Amygdala (tissue), 56 donors: ENCODE results near the gene ACACB.

Experiments used
- DNase-seq, 56 donors: peaks; one replicate each; lab custom pipeline; 2025; lab: John Stamatoyannopoulos, UW

Gene ACACB

DNA sequence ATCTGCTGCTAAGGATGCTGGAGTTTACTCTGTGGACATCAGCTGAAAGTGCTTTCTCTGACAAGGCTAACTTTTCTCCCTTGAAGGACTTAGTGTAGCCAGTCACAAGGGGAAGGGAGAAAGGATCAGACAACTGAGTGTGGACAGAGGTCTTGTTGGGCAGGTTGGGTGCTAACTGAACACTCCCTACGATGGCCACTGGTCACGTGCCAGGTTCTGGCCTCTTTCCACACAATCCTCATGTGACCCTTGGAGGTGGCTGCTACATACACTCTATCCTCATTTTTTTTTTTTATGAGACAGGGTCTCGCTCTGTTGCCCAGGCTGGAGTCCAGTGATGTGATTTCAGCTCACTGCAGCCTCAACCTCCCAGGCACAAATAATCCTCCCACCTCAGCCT is 153.0 kb downstream of the ACACB start:
- DNase-seq, result no peak

DNA sequence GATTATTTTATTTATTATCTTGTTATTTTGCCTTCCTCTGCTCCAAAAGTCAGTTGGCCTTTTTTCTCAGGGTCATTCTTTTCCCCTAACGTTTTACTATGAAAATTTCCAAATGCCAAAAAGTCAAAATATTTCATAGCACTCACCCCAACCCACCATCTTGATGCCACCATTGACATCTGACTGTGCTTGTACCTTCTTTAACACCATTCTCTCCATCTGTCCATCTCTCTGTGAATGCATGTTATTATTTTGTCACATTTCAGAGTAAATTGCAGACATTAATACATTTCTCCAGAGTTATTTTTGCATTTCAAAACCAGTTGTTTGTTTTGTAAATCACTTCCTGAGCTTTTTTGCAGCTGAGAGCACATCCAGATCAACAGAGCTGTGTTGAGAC is 154.1 kb downstream of the ACACB start:
- DNase-seq, result no peak

DNA sequence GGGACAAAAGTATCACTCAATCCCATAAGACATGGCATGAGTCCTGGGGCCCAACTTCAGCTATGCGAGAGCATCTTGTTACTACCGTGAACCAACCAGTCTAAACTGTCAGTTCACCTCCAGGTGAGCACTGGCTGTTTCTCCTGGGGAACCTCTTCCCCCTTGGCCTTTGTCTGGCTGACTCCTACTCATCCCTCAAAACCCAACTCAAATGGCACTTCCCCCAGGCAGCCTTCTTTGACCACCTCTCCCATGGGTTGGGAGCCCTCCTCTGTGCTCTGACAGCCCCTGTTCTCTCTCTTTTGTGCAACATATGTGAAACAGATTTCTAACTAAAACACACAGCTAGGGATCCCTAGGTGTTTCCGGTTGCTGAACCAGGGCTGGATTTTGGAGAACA is 155.0 kb downstream of the ACACB start:
- no peak for DNase-seq

DNA sequence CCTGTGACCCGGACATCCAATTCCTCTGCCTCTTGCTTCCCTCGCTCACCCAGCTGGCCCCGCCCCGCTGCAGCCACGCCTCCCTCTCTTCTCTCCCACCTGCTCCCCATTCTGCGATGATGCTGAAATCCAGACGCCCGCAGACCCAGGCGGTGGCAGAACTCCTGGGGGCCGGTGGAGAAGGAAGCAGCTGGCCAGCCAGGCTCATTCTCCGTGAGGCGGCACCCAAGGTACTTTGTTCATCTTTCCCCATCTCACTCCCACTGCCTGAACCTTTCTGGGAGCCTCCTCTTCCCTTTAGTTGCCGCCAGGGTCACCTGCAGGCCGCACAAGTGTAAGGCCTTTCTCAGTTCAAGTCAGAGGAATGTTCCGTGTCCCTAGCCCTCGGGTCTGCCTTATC is 157.0 kb downstream of the ACACB start:
- DNase-seq, result no peak

DNA sequence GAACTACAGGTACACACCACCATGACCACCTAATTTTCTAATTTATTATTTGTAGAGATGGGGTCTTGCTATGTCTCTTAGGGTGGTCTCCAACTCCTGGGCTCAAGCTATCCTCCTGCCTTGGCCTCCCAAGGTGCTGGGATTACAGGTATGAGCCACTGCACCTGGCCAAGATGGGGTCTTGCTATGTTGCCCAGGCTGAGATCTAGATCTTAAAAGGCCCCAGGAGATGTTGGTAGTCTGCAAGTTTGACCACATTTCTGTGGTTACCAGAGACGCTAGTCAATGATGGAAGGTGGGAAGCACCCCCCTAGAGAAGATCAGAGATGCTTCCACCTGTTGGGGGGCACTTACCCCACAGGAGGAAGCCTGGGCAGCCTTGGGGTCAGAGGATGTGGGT is 158.0 kb downstream of the ACACB start:
- no peak for DNase-seq

DNA sequence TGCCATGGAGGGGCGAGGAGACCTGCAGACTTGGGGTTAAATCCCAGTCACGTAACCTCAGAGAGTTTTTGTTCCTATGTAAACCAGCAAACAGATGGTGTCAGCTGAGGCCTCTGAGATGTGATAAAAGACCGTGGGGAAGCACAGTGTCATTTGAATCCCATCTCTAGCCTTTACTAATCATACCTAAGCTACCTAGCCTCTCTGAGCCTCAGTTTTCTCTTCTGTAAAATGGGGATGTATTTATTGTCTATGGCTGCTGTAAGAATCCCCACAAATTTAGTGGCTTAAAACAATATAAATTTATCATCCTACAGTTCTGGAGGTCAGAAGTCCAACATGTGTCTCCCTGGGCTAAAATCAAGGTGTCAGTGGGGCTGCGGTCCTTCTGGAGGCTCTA is 158.8 kb downstream of the ACACB start:
- DNase-seq, result no peak

DNA sequence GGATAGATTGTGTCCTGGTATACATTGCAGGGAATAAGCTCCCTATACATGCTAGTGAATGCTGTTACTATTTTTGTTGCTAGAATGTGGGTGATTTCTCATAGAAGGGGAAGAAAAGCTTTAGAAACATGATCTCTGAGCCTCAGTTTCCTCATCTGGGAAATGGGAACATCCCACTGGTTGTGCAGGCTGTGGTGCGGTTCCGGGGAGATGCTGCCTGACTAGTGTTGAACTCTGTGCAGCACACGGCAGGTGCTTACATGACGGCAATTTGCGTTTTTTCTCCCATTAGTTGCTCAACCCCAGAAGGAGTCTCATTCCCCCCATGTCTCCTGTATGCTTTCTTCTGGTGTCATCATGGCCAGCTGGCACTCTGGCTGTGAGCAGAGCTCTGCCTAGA is 159.8 kb downstream of the ACACB start:
- DNase-seq, result no peak

DNA sequence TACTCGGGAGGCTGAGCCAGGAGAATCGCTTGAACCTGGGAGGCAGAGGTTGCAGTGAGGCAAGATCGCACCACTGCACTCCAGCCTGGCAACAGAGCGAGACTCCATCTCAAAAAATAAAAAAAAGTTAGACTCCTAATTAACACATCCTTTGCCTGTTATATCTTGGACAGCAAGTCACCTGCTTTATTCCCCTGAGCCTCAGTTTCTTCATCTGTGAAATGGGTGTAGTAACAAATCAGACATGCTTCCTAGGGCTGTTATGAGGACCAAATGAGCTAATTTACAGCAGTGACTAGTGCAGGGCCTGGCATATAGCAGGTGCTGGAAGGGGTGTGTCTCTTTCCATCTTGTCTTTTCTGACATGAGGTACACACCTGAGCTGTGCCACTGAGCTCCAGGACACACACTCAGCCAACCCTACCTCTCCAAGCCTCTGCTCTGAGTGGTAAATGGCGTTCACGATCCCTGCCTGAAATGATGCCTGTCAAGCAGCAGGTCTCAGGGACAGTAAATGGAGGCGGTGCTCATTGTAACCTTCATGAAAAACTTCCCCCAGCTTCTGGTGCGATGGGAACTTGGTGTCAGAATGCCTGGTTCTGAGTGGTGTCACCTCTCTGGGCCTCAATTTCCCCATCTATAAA is 161.0 kb downstream of the ACACB start:
- DNase-seq, result no peak

DNA sequence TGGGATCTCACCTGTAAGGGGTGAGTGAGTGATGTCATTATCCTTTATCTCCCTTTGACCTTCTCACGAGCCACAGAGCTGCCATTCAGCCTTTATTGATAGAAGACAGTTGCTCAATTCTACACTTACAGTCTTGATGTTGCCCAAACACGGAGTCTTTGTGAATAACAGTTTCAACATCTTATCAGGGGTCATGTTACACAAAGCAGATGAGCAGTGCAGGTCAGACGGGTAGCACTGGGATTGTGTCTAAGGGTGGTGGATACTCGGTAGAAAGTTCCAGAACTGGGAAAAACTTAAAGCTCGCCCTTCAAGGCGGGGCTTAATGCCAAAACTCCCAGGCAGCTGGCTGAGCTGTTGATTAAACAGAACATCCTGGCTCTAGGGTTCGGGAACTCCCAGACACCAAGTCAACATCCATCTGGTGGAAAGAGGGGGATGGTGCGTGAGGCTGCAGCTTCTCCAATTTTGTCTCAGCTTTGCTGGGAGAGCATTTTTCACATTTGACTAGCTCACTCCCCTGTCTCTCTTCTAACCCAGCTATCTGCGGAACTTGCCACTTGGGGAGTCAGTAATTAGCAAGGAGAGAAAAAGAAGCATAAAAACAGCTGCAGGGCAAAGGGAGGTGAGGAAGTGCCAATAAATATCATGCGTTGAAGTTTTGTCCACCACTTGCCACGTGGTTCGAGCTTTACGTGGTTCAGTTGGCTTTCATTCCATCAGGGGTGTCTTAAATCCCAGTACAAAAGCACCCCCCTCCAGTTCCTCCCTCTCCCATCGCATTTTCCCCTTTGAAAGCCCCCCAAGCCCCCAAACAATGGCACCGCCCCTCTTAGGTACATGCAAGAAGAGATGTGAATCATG is 161.7 kb downstream of the ACACB start:
- DNase-seq, result peak in 2 of 56 donors; percentile 2 to 20

DNA sequence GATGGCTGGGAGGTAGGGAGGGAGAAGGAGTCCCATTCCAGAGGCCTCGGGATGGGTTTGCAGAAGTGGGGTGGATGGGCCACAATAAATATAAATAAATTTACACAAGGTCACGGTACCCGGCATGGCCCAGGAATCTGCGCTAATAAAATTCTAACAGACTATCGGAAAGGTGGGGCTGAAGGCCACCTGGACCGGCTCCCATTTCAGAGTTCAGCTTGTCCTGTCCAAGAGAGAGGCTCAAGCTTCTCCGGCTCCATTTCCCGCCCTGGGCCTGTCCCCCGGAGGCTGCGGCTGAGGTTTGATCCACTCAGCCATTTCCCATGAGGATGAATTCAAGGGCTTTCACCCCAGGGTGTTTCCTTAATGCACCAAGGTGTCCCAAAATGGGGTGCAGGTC is 162.5 kb downstream of the ACACB start:
- no peak for DNase-seq

DNA sequence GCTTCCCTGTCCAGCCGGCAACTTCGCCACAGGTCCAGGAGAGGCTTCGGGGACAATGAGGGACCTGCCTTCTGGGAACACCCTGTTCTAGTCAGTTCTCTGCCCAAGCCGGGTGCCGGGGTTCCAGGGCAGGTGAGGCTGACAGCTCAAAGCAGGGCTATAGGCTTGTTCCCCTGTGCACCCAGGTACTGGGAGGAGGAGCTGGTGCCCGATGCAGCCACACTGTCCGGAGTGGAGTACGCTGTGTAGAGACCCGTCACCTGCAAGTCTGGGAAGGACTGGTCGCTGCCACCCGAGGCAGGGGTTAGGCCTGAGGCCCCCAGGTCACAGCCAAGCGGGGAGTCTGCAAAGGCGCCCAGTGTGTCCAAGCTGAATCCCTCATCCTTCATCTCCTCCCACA is 163.1 kb downstream of the ACACB start:
- DNase-seq, result no peak

DNA sequence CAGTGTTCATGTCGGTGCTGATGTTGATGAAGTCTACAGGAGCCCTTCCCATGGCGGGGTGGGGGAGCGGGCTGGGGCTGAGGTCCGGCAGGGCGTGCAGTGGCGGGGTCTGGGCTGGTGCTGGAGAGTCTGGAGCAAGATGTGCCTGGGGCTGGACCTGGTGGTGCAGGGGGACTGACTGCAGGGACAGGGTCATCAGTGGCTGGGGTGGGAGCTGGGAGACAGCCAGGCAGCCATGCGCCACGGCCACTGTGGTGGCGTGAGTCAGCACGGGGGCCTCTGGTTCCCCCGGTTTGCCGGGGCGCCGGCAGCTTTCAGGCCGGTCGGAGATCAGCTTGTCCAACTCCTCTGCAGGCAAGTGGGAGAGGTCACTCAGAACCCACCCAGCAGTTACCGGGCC is 165.1 kb downstream of the ACACB start:
- no peak for DNase-seq

DNA sequence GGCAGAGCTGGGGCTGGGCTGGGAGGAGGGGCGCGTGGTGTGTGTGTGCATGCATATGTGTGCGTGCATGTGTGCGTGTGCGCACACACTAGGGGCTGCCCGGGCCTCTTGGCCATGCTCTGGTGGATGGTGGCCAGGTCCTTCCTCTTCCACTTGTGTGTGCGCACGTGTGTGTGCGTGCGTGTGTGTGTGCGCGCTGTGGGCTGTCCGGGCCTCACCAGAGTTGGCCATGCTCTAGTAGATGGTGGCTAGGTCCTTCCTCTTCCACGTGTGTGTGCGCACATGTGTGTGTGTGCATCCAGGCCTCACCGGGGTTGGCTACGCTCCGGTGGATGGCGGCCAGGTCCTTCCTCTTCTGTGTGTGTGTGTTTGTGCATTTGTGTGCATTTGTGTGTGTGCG is 168.0 kb downstream of the ACACB start:
- DNase-seq, result no peak

DNA sequence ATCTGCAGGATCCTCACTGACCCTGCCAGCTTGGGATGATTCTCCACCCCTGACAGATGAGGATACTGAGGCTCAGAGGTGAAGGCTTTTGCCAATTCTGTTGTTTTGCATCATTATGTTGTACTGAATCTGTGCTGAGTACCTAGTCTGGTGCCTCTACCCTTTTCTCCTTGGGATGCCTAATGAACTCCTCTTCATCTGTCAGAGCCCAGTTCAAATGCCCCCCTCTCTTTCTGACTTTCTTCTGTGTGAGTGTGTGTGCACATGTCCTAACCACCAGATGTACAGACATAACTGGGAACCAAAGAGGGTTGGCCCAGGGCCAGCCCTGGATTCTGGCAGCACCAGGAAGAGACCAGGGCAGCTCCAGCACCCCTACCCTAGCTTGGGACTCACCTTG is 169.9 kb downstream of the ACACB start:
- DNase-seq, result no peak

DNA sequence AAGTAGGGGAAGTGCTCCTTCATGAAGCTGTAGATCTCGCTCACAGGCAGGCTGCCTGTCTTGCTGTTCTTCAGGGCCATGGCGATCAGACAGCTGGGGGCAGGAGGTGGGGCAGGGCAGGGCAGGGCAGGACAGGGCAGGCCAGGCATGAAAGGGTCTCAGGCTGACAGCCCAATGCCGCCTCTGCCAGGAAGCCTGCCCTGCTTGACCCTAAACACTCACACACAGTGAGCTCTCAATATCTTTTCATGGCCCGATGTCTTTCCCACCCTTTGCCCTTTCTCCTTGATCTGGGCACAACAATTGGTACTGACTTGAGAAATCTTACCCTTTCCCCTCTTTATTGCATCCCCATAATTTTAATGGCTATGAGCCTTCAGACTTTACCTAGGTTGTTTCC is 170.3 kb downstream of the ACACB start:
- no peak for DNase-seq

DNA sequence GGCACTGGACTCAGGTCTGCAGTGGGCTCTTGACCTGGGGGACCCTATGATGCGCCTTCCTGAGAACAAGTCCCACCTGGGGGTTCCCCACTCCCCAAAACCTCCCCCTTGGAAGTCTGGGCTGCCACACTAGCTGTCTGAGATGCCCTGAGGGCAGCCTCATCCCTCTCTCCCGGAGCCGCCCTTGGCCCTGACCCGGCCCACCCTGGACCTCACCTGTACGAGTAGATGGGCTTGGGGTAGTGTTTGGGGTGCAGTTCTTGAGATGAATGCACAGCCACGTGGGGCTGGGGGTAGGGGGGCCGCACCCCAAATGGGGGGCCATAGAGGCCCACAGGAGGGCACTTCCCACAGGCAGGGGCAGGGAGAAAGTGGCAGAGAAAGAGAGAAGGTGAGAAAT is 170.8 kb downstream of the ACACB start:
- no peak for DNase-seq

DNA sequence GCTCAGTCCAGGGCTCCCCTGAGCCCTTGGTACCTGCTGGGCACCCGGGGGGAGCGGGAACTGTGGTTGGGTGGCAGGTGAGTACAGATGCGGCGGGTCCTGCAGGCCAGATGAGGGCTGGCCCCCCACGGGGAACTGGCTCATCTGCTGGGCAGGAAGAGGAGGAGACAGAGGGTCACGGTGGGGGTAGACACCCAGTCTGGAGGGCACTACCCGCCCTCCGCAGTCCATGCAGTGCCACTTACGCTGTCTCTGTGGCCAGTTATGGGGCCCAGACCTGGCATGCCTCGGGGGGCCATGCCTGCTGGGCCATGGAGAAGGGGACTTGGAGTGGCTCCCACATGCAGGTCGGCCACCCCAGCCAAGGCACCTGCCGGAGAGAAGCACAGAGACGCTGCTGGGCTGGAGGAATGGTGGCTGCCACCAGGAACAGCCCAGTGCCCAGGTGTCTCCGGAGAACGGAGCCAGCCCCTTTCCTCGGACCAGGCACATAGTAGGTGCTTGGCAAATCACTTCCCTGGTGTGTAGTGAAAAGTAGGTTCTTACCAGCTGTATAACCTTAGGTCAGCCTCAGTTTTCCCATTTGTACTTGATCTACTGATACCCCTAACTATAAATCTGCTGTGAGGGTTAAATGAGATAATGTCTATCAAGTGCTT is 171.6 kb downstream of the ACACB start:
- no peak for DNase-seq

DNA sequence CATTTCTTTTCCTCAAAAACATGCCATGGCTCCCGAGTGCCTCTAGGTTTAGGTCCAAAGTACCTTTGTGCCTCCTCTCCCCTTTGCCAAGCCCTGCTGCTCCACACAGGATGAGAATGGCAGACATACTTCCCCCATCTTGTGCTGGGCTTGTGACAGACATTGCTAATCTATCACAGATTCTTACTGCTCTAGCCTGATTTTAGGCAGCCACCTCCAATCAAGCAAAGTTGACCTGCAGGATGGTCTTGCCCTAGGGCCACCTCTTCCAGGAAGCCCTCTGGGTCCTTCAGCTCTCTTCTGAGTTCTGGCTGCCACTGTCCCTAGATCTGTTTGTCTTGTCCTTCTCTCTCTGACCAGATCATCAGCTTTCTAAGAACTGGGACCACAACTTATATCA is 172.2 kb downstream of the ACACB start:
- DNase-seq, result no peak

DNA sequence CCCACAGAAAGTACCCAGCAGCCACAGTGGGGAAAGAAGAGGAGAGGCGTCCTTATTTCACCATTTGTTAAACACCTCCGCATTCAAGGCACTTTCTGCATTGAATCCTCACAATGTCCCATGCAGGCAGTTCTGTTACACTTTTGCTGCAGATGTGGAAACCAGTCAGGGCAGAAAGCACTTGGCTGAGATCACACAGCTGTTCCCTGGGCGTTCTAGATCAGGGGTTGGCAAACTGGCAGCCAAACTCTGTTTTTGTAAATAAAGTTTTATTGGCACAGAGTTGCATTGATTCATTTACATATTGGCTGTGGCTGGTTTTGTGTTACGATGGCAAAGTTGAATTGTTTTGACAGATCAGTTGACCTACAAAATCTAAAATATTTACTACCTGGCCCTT is 172.6 kb downstream of the ACACB start:
- DNase-seq, result no peak

DNA sequence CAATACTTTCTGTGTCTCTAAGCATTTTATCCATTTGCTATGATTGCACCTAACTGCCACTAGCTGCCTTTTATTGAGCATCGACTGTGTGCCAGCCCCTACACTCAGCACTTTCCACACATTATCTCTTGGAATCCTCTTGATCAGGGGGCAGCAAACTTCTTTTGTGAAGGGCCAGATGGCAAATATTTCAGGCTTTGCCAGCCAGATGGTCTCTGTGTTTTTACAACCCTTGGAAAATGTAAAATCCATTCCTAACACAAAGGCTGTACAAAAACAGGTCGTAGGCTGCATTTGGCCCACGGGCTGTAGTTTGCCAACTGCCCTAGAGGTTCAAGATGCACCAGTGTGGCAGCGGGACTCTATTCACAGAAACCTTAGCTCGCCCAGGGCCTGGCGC is 173.2 kb downstream of the ACACB start:
- no peak for DNase-seq

DNA sequence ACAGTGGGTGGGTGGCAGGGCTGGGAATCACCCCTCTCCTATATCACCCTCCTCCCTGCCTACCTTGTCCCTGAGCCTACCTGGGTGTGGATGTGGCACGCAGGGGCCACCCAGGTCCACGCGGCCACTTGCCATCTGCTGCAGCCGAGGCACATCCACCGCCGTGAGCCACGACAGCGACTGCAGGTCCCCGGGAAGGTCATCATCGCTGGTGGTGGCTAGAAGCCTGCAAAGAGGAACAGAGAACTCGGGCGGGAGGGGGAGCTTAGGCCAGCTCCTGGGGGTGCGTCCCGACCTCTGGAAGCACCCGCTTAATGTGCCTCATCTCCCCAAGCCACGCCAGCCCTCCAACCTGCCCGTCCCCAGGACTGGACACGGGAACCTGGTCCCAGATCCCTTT is 173.7 kb downstream of the ACACB start:
- DNase-seq, result no peak

DNA sequence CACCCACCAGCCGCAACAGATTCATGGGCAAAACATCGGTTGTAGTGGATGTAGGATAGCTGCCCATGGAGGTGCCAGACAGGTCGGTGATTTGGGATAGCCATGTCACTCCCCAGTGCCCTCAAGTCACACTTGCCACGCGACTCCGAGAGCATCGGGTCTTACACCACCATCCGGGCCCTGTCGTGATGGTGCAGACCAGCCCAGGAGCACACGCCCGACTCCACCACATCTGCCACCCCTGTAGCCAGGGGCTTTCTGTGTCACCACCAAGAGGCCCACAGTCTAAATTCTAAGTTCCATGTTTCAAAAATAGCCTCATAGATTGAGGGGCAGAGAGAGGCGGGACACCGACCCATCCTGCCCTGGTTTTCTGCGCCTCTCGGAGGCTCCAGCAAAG is 174.7 kb downstream of the ACACB start:
- DNase-seq, result peak in 1 of 56 donors; percentile 39
